ENCODE measurements around the gene KCNQ5.

The KCNQ5 gene

DNA sequence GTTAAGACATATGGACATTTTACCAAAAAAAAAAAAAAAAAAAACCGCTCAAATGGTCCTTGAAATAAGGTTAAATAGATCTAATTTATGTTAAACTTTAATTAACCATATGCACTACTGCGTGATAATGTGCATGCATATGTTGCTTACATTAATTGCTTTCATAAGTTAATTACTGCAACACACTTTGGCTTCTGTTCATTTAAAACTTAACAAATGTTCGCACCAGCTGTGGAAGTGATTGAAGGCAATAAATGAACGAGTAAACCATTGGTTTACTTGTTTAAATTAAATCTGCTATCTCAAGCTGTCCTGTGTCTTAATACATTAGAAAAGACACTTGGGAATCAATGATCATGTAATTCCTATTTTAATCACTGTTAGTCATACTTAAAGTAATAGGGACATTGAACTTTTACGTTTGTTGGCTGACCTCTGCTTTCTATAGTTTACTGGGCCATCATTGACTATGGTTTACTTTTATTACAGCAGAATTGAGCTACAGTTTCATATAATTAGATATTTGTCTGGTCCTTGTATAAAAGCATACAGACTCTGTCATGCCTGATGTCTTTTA, 308.8 kb downstream of the KCNQ5 start:
- peak; percentile 88 for DNase-seq

DNA sequence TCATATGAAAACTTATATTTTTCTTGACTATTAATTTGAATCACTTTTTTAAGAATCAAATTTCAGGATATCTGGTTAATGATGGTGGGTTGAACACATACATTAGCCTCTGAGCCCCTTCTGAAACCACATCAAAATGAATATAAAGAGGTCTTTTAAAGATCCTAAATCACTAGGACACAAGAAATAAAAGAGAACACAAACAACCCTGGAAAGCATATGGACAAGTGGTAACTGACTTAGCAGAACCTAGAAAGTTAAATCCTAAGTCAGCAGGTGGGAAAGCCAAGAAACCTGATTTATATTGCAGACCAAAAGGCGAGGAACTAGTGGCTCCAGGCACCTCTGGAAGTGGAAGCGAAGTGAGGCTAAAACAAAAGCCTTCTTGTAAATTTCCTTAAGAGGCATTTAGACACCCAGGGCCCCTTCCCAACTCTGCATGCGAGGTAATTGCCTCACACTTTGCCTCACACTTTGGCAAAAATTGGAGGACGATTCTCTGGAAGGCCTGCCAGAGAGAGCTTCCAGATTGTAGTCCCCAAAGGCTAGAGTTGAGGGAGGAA, 309.5 kb downstream of the KCNQ5 start:
- DNase-seq, result no peak

DNA sequence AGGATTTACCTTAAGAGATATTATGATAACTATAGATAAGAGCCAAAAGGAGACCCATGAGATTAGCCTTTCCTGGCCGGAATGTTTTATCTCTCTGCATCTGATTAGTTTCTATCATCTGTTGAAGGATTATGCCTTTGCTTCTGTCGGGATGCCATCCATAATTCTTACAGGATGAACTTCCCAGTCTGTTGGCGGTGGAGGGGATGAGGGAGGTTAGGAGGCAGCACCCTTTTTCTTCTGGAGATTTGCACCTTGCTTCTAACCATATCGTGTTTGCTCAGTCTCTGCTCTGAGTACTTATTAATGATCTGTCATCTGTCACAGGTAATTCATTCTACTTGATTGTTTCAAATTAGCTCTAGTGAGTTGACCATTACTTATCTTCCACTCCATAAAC, 311.4 kb downstream of the KCNQ5 start:
- no peak for DNase-seq

DNA sequence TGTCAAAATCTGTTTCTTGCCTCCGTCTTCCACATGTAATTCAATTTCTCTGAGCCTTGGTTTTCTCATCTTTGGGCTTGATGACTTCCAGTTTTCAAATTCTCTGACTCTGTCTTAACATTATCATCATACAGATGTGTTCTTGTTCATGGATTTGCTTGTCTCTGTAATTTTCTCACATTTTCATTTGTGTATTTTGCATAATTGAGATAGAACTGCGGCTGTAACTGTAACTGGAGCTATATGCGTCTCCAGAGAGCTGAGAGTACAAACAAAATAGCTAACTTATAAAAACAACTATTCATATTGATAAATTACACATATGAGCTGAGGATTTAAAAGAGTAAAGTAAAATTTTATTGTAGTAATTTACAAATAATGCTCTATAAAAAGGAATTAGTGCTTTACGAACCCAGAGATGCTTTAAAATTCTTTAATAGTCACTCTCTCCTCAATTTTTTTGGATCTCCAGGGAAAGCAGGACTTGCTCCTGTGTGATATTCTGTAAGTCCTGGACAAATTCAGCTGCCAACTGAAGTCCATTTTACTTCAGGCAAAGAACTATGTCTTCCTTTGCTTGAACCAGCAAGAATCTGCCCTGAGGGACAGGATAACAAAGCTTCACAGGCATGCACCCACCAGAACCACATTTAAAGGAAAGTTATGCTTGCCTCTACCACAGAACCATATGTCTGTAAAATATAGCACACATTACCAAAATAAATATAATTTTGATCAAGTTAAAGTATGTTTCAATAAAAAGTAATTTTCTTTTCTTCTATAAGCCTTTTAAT, 315.1 kb downstream of the KCNQ5 start:
- no peak for DNase-seq

DNA sequence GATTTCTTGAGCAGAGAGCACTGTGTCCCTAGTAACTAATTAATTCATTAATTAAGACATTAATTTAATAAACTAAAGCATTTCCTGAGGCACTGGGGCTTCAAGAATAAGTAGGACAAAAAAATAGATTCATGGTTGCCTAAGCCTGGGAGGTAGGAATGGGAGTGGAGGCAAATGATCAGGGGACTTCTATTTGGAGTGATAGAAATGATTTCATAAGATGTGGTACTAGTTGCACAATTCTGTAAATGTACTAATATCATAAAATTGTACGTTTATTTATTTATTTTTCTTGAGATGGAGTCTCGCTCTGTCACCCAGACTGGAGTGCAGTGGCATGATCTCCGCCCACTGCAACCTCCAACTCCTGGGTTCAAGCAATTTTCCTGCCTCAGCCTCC, 316.2 kb downstream of the KCNQ5 start:
- DNase-seq, result no peak

DNA sequence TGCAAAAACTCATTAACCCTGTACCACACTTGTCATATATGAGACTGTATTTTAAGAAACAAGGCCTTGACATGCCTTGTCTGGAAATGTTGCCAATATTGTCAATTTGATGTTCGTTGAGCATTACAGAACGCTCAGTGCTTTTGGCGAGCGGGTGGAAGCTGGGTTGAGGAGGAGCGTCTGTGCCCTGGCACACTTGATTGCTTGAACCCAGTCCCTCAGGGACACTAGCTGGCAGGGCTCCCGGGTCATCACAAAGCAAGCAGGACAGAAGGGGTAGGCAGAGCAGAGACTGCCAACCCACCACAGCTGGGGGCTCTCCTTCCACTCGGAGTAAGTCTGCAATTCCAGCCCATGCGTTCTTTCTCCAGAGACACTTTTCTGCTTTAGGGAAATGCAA, 317.1 kb downstream of the KCNQ5 start:
- DNase-seq, result peak; percentile 83

DNA sequence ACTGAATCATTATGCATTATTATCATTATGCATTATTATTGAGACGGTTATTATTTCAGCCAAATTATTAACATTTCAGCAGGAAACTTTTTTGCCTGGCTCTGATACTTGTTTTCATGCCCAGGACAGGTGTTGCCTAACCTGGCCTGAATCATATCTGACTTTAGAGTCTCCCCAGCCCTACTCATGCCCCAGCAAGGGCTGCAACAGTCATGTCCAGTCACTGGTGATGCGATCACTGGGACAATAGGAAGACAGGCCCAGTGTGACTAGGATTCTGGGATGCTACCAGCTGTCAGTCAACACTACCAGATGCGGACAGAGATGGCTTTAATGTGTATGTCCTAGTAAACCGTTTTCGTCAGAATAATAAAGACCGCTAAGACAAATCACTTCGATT, 318.4 kb downstream of the KCNQ5 start:
- no peak for DNase-seq

DNA sequence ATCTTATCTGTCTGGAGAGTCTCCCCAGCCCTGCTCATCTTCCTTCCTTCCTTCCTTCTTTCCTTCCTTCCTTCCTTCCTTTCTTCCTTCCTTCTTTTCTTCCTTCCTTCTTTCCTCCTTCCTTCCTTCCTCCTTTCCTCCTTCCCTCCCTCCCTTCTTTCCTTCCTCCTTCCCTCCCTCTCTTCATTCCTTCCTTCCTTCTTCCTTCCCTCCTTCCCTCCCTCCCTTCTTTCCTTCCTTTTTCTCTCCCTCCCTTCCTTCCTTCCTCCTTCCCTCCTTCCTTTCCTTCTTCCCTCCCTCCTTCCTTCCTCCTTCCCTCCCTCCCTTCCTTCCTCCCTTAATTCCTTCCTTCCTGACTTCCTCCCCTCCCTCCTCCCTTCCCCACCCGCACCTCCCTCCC, 319.4 kb downstream of the KCNQ5 start:
- no peak for DNase-seq

DNA sequence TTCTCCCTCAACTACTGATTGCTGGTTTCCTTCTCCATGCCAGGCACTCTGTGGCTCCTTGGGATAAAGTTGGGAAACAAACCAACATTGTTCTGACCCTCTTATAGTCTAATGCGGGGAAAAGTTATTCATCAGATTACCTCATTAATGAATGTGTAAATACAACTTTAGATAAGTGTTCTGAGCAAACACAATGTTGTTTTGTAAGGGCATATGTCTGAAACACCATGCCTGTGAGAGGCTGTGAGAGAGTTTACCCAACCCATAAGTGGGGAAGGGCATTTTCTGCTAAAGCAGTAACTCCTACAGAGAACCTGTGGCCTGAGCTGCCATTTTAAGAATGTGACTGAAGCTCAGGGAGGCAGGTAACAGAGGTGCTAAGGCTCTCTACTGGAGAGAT, 319.9 kb downstream of the KCNQ5 start:
- no peak for DNase-seq

DNA sequence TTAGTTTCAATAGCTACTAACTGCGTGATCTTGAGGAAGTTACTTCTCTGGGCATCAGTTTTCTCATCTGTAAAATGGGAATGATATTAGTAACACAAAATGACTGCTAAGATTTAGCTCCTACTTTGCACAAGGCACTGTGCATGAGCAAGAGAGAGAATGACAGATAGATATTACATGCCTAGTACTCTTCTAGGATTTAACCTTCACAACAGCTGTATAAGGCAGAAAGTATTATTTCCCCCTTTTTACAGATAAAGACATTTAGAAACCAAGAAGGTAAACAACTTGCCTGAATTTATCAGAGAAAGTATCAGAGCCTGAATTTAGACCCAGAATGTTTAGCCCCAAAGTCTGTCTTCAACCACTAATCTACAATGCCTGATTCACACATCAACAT, 321.8 kb downstream of the KCNQ5 start:
- no peak for DNase-seq

DNA sequence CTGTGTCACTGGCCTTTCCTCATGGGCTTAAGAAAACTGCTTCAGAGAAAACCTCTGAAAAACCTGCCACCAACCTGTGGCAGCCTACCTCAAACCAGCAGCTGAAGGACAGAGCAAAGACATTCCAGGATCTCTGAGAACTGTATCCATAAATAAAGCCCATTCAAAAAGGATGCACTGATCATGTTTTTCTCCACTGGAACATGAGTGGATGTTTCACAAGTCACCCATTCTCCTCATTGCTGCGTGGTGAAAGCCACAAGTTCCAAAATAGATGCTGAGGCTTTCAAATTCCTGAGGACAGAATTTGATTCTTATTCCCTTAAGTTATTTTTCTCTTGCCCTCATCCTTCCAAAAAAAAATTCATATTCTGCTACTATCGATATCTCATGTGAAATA, 322.8 kb downstream of the KCNQ5 start:
- no peak for DNase-seq

DNA sequence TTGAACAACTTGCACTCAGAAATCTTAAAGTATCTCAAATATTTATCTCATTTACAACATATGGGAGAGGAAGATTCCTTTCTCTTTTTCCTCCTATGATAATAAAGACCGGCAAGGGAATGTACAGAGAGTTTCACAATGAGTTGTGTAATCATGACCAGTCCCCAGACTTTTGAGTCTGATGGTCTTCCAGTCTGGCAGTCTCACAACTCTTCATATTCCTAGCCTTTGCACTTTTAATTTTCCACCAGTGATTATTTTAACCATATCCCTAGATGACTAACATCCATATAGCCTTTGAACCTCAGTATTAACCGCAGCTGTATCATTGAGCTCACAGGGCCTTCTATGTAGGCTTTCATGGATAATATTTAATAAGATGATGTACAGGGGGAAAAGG, 324.9 kb downstream of the KCNQ5 start:
- DNase-seq, result no peak

DNA sequence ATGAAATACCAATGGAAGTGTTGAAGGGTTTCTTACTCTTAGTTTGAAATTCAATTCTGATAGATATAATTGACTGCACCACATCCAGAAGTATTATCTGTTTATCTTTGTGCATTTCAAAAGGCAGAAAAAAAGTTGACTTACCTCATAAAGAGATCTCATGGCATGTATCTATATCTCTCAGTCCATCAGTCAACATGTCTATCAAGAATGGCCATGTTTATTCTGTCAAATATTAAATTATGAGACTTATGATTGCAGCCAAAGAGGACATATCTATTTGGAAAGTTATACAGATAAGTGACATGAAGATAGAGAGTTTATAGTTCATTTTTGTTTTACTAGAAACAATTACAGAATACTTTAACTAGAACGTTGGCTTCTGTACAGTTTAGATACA, 325.7 kb downstream of the KCNQ5 start:
- DNase-seq, result no peak

DNA sequence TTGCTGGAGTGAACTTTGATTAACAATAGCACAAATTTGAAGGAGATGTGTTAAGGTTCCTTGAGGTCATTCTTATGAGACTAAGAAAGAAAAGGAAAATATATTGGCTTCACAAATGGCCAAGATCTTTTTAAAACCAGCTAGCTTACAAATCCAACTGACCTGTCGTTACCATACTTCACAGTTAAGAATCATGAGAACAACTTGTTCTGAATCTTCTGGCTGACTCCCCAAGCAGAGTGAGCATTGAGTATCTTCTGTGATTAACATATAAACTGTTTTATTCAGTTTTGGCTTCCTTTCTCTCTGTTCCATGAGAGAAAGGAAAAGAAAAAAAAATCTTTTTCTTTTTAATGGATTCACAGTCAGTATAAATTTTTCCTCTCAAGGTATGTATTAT, 326.3 kb downstream of the KCNQ5 start:
- no peak for DNase-seq

DNA sequence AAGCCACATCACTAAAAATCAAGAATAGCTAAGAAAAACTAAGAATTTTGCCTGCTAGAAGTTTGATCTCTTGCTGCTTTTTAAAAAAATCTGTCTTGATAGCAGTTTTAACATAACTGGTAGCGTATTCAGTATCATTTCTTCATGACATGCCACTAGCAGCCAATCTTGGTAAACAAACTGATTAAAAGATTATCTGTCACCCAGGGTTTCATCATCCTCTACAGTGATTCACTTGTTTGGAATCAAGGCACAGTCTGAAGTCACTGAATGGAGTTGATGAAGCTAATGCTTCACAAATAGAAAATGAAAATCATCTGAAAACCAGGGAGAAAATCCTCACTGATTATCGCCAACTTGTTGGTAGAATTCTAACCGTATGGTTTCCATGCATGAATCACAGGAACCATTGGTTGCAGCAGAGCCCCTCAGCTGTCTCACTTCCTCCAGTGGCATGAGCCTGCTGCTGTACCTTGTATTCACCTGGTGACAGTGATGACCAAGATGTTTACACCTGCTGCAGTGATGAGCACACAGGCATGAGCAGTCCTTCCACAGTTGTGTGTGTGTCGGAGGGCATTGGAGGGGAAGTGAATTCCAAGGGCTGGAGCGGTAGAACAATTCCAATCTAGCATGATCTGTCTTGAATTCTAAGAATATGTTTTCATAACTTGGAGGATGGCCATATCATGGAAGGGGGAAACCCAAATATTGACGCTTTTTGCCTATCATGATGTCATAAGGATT, 328.4 kb downstream of the KCNQ5 start:
- no peak for DNase-seq

DNA sequence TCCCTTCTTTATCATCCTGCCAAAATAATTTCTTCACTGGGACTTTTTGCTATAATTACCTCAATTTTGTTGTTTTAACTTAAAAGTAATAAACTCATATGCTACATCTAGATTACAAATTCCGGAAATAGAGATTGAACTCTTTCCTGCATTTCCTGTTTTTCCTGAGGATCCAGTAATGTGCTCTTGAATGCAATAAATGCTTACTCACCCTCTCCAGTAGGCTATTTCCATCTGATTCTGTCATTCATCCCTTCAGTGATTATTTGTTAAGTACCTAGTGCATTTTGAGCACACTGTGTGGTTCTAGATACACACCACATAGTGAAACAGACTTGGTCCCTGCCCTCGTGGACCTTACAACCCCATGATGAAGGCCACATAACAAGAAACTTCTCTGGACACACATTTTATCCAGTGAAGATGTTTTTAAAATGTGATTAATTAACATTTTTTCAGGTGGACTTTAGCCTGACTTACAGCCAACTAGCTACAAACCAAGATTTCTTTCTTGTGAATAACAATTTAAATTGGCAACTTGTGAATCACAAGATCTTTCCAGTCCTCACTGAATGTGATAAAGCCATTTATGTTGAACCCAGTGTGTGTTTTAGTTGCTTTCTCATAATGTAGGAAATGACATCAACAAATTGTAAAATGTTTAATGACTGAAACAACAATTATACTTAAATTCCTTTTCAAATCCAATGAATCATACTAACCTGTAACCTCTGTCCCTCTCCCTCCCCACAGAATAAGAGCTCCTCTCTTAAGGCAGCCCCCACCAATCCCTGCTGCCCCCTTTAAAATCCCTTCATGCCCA, 331.2 kb downstream of the KCNQ5 start:
- no peak for DNase-seq

DNA sequence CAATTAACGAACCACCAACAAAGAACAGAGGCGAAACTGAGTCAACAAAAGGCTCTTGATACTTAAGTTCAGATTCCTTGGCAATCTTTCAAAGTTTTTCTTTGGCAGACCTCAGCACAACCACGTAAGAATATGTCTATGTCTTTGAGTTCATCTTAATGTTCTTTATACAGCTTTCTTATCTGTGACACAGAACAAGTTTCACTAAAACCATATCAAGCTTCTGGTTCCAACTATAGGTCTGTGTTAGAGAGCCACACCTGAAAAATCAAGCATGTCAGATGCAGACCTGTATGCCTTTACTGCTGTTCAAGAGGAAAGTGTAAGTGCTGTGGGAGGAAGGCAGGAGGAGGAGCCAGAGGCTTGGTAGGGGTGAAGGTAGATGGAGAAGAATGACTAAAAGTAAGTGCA, 332.1 kb downstream of the KCNQ5 start:
- no peak for DNase-seq

DNA sequence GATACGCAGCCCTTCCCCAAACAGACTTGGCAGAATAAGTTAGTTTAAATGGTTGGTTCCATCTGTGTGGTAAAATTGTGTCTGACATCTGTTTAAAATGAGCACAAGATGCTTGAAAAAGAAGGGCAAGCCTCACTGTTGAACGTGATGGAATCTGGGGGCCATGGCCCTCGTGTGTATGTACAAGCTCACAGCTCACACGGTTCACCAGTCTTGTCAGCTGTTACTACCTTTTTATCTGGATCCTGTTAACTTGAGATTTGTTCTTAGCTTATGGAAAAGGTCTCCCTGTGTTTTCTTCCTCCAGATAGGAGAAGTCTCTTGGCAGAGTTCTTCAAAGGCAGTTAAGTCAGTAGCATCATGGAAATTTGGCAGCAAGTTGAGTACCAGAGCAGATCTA, 332.9 kb downstream of the KCNQ5 start:
- no peak for DNase-seq

DNA sequence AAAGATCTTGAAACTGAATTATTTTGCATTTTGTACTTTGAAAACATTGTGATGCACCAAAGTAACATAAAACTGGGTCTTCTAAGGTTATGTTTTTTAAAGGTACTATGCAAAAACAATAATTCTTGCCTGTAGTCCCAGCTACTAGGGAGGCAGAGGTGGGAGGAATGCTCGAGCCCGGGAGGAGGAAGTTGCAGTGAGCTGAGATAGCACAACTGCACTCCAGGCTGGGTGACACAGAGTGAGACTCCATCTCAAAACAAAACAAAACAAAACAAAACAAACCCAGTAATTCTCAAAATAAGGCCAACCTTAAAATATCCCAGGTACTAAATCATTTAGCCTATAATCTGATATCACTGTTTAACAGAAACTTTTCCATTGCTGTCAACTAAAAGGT, 333.8 kb downstream of the KCNQ5 start:
- DNase-seq, result no peak

DNA sequence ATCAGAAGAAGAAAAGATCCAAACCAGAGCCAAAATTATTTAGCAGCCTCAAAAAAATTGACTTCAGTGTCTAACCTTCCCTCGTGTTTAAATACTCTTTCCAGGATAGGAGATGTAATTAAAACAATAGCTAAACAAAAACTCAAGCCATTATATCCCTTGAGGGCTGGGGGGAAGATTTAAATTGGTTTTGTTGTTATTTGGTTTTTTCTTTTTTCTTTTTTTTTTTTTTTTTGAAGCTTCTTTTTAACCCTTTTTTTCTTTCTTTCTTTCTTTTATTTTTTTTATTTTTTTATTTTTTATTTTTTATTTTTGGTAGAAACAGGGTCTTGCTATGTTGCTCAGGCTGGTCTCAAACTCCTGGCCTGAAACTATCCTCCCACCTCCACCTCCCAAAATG, 334.4 kb downstream of the KCNQ5 start:
- DNase-seq, result no peak

DNA sequence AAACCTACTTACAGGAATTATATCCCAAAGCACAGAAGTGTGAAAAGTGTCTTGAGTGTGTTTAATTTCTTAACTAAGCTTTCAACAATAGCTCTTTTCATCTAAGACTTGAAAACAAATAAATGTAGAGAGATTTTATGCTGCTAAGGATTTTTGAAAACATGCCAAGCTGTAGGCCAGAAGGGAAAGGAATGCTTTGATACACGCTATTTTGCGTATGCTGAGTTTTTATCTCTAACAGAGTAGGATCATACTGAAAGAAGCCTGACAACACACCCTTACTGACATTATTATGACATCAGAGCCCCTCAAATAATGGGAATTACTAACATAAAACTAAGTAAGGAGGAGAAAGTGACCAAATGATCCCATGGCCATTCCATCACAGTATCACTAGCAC, 338.0 kb downstream of the KCNQ5 start:
- DNase-seq, result no peak

DNA sequence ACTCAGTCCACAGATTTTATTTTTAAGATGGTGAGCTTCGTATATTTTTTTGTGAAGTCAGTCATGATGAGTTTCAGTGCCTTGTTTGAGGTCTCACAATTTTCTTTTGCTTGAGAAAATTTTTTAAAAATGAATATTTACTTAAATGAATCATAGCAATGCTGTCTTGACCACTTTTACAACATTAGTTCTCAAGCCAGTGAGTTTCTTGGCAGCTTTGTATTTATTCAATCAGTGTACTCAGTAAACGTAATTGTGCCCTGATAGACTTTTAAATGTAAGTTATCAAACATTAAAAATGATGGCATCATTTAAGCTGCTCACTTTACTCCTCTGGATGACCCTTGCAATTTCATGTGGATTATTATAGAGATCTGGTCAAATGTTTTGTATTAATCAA, 342.1 kb downstream of the KCNQ5 start:
- DNase-seq, result no peak

DNA sequence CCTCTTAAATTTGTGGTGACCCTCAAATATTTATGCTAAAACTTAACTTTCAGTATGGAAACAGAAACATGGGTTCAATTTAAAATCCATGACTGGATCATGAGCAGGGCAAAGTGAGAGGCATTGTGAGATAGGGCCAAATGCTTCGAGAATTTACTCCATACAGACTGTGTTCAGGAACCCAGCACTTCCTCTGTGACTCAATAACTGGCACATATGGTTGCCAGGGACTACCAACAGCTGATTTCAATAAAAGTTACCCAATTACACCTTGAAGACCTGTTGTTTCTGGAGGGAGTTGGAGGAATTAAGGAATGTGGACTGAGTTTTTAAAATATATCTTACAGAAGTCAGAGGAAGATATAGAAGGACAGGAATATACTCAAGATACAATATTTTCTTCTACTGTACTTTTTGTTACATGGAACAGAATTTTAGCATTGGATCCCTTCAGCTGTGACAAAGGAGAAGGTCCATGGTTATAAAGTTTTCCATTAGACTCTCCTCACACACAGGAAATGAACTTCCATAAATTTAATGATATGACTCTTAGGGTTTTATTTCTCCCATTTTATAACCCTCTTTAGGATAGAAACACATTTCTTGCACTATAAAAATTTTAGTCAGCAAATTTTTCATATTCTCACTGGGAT, 344.9 kb downstream of the KCNQ5 start:
- DNase-seq, result no peak

Data from NCI-H1694 (cell line).